Astrocyte of the hippocampus (primary cell): ENCODE measurements around the gene FAM3D.
"Not testable (repeated sequence)": the region's sequence is repeated elsewhere in the genome, so short reads cannot be mapped to it uniquely, and the experiment has no call there.

Experiments used
- DNase-seq: peaks from one replicate; pipeline ENCODE4 v3.0.0; 2011; ENCODE audit warnings: low read depth, low spot score

Gene FAM3D, protein sequence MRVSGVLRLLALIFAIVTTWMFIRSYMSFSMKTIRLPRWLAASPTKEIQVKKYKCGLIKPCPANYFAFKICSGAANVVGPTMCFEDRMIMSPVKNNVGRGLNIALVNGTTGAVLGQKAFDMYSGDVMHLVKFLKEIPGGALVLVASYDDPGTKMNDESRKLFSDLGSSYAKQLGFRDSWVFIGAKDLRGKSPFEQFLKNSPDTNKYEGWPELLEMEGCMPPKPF

DNA sequence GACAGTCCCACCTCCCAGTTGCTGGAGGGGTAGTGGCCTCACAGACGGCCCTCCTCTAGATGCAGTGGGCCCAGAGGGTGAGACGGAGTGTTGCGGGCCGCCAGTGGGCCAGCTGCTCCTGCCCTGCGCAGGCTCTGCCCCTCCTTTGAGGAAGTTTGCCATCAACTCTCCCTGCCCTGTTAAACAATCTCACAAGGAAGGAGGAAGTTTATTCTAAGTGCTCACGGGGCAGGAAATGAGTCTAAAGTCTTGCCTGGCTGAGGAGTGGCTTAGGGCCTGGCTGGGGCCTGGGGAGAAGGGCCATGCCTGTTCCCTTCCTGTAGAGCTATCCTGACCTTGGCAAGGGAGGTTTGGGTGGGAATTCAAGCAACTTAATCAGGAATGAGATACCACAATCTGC, at the start of gene FAM3D:
Gene FAM3D (minus strand): TSS at position 92 of the 400 bp plus-strand sequence. CDS start 11,211 bp downstream, outside the sequence.
- no peak for DNase-seq

DNA sequence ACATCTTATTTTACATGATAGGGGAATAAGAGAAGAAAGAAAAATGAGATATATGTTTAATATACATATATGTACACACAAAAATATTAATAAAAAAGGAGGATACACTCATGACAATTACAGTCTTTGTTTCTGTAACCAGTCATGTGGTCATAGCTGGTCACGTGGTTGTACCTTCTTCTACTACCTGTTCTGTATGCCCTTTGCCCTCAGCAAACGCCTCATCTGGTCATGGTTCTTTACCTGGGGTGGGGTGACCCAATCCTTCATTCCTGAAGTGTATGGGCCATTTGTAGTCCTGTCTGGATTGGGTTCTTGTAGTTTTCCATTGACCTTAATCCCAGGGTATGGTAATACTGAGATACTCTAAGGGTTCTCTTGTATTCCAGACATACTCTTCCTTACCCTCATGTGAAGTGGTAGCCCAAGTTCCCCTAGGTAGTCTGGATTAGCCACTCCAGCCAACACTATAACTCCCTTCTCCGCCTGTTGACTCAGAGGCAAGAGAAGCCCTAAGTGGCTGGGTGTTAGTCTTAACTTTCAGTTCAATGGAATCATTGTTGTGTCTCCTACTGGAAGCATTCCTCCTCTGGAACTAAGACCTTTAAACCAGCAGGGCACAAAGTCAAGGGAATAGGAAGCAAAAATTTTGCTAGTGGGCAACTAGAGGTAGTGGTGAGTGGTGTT, 47.3 kb upstream of the FAM3D start:
- DNase-seq = no peak

DNA sequence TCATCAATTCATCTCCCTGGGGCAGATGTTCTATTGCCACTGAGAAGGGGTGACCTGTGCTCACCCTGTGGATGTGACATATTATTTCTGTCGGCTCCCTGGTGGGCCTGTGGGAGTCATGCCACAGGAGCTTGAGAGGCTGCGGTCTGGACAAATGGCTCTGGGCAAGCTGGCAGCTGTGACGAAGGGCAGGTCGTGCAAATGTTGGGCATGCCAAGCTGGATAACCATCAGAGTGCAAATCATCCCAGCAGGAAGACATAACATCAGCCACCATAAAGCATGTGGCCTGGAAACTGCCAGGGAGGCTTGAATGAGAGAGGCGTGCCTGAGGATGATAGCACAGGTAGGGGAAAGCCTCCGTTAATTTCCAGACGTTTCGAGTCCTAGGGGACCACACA, 45.3 kb upstream of the FAM3D start:
- DNase-seq = no peak

DNA sequence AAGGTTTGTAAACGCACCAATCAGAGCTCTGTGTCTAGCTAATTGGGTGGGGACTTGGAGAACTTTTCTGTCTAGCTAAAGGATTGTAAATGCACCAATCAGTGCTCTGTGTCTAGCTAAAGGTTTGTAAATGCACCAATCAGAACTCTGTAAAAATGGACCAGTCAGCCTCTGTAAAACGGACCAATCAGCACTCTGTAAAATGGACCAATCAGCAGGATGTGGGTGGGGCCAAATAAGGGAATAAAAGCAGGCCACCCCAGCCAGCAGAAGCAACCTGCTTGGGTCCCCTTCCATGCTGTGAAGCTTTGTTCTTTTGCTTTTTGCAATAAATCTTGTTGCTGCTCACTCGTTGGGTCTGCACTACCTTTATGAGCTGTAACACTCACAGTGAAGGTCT, 42.4 kb upstream of the FAM3D start:
- not testable (repeated sequence) for DNase-seq

DNA sequence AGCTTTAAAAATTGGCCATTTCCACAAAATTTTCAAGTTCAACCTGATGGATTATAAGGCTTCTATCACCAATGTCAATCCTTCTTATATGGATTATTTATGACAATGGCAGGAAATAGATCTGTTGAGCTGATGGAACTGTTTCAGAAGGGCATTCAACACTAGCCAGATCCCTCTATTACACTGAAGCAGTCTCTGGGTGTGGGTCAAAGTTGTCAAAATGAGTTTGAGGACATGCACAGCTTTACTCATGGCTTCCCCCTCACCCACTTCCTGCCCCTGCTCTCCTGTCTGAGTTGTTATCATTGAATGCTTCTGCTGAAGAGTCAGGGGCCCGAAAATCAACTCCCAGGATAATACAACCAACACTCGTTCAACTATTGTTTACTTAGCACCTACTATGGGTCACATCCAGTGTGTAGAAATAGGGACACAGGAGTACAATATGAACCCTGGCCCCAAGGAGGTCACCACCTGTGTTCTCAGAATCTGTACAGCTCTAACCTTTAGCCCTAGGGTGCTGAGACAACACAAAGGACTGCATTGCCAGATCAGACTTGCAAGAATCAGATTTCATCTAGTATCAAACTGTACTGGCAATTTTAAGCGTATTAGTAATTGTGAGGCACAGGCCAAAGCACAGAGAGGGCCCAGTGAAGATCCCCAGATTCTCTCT, 41.7 kb upstream of the FAM3D start:
- DNase-seq = no peak

DNA sequence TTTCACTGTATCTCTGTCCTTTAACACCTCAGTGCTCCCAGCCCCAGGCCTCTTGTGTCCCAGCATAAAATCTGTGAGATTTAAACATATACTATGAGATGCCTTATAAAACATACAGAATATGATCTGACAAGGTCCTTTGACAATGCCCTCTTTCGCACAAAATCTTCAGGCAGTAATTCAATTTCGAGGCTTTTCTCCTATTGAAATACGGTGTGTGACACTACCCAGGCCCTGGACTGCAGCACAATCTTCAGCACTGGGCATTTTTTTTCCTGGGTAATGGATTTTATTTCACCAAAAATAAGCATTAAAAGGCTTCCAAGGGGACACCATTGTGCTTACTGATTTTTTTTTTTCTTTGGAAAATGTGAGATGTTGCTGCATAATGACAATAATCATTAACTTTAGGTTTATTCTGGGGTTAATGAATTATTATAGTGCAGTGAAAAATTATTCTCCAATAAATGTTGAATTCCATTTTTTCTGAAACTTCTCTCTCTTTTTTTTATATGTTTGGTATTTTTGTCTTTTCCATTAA, 40.9 kb upstream of the FAM3D start:
- no peak for DNase-seq

DNA sequence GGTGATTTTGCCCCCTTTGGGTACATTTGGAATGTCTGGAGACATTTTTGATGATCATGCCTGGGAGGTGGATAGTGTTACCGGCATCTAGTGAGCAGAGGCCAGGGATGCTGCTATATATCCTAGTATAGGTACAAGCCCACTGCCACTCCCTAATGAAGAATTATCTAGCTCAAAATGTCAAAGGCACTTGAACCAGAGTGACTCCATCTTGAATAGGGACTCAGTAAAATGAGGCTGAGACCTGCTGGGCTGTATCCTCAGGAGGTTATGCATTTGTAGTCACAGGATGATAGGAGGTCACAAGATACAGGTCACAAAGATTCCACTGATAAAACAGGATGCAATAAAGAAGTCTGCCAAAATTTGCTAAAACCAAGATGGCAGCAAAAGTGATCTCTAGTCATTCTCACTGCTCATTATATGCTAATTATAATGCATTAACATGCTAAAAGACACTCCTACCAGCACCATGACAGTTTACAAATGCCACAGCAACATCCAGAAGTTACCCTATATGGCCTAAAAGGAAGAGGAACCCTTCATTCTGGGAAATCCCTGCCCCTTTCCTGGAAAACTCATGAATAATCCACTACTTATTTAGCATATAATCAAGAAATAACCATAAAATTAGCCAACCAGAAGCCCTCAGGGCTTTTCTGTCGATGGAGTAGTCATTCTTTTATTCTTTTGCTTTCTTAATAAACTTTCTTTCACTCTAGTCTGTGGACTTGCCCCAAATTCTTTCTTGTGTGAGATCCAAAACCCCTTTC, 40.0 kb upstream of the FAM3D start:
- DNase-seq = no peak

DNA sequence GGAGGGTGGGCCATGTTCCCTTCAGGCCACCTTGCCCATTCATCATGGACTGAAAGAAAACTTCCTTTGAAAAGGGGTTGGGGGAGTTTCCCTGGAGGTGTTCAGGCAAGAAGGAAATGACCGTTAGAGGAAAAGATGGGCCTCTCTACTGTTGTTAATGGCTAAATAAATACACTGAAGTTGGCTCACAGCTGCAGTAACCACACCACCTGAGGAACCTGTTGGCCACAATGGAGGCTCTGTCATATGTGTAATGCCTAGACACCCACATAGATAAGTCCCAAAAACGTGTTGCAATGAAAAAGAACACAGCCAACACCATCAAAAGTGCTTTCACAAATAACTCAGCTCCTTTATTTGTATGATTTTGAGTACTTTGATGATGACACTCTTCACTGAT, 38.2 kb upstream of the FAM3D start:
- DNase-seq = no peak

DNA sequence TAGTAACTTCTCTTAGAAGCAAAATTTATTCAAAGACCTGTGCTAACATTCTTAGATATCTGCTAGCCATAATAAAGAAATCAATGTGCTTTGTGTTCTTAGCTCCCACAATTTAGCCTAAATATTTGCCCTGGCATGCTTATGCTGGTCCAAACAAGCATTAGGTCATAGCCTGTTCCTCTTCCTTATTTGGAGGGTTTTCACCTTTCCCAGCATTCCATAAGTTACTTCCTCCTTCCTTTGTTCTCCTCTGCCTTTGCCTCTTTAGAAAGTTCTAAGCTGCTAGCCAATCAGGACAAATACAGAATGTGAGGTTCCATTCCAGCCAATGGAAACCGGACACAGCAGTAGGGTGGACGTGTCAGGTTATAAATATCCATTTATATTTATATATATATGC, 37.7 kb upstream of the FAM3D start:
- DNase-seq = not testable (repeated sequence)

DNA sequence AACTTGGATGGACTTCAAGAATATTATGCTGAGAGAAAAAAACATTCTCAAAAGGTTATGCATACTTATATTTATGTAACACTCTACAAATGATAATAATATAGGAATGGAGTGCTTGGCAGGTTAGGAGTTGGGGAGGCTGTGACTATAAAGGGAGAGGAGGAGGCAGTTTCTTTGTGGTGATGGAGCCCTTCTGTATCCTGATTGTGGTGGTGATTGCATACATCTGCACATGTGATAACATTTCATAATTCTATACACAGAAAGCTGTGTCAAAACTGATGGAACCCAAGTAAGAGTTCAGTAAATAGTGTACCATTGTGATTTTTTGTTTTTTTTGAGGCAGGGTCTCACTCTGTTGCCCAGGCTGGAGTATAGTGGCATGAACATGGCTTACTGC, 31.7 kb upstream of the FAM3D start:
- no peak for DNase-seq

DNA sequence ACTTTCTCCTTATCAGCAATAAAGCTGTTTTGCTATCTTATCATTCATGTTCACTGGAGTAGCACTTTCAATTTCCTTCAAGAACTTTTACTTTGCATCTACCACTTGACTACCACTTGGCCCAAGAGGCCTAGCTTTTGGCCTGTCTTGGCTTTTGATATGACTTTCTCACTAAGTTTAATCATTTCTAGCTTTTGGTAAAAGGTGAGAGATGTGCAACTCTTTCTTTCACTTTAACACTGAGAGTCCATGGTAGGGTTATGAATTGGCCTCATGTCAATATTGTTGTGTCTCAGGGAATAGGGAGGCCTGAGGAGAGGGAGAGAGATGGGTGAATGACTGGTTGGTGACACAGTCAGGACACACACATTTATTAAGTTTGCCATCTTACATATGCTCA, 31.0 kb upstream of the FAM3D start:
- DNase-seq = no peak

DNA sequence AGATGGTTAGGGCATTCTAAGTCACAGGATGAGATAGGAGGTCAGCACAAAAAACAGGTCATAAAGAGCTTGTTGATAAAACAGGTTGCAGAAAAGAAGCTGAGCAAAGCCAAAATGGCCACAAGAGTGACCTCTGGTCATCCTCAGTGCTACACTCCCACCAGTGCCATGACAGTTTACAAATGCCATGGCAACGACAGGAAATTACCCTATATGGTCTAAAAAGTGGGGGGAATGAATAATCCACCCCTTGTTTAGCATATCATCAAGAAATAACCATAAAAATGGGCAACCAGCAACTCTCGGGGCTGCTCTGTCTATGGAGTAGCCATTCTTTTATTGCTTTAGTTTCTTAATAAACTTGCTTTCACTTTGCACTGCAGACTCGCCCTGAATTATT, 30.2 kb upstream of the FAM3D start:
- DNase-seq = not testable (repeated sequence)

DNA sequence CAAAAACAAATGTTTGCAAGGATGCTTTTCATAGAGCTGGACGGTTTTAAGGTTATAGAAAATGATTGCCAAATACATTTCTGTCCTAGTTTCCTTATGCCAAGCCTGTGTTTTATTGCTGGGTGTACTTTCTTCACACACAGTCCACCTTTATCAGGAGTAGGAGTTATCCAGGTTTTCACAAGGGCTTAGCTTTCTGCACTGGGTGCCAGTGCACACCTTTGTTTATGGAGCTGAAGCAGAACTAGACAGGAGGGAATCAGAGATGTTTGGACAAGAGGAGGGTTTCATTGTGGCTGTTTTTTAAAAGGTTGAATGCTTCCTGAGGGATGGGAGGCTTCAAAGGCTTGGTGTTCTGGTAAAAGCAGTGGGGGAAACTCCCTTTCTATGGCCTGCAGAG, 29.5 kb upstream of the FAM3D start:
- no peak for DNase-seq

DNA sequence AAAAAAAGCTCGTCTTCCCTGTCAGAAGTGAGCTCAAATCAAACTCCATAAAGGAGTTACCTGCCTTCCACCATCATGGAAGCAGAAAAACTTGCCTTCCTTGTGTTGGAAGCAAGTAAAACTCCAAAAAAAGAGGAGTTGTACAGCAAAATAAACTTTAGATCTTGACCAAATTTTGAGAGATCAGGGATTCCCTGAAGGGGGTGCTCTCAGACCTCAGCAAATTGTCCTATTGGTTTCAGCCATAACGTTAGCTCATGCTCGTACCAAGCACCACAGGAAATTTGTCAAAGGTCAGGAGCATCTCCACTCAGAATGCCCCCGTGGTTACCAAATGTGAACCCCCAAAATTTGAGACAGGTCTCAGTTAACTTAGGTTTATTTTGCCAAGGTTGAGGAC, 28.7 kb upstream of the FAM3D start:
- not testable (repeated sequence) for DNase-seq

DNA sequence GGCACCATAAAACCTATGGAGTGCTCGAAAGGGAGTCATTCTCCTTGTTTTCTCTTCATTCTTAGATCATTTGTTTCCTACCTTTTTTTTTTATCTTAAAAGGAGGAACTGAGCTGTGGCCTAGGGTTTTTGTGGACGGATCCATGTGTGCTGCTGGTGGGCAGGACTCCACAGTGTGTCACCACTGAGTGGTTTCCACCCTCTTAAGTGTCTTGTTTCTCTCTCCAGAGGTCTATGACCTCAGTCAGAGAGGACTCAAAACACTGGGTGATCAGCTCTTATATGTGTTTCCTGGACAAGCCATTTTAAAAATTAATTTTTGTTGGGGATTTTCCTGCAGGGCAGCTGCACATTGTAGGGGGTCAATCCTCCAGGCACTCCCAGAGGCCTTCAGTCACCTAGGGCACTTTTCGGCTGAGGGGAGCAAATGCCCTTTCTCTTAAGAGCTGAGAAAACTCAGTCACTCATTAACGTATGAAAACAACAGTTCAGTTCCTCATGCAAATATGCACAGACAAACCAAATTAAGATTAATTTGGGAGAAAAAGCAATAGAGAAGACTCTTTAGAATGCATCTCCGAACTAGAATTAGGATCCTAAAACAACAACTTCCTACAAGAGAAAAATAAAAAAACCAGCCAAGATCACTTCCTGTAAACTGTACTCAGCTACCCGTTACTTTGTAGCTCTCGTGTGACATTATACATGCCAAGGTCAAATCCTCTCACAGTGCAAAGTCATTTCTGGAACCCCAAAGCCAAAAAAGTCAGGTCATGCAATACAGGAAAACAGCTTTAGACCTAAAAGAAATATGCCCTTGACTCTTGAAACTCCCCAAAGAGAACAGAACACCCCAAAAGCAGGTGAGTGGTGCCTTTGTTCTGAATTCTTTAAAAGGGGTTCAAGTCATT, 27.6 kb upstream of the FAM3D start:
- DNase-seq = no peak

DNA sequence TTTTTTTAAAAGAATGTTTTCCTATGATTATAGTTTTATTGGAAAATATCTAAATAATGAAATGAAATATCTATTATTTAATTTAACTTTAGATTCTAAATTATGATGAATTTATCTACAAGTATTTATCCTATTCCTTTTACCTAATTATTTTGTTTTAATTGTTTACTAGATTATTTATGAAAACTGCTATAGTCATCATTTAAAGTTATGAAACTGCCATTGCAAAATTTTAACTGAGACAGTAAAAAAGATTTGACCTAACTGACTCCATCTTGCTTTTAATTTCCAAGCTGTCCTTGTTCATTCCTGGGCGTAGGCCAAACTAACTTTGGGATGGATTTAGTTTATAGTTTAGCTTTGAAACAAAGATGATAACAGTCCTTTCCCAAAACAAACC, 25.9 kb upstream of the FAM3D start:
- no peak for DNase-seq

DNA sequence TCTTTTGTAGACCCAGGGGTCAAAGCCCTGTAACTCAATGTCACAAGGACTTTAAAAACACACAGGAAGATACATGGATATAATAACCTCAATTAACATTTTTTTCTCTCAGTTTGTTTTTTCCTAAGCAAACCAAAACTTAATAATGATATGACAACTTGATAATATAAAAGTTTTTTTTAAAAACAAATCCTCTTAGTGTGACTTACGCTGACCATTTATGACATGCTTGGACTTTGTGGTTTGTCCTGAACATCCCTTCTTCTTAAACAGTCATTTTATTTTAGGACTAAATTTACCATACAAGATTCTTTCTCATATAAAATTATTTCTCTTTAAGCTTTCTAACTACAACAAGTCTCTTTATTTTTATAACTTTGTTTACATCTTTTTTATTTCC, 25.4 kb upstream of the FAM3D start:
- peak; percentile 17 for DNase-seq

DNA sequence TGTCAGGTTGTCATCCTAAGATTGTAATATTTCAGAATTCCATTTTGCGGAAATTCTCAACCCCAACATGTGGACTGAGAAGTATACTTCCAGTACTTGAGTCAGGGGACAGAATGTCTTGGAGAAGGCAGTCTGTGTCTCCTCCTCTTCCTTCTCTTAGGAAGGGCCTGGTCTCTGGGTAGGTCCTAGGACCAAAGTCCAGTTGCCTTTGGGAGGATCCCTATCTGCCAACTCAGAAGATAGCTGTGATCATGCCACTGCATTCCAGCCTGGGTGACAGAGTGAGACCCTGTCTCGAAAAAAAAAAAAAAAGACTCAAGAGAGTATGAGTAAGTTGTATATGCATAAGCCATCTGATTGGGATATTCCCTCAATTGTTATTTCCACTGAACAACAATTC, 23.9 kb upstream of the FAM3D start:
- DNase-seq = no peak

DNA sequence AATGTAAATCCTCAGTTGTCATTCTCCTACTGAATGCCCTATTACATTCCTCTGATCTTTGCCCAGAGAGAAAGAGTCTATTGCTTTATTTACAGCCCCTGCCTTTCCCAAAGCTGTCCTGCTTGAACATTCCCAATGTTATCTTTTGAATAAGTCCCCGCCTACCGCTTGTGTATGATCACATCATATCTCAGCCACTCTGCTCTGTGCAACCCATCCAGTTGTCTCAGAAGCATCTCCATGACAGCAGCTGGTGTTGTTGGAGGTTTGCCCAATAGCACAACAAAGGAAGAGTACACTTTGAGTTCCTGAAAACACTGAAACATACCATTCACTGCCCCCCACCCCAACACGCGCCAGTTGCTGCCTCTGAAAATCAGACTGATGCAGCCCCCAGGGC, 22.0 kb upstream of the FAM3D start:
- no peak for DNase-seq

DNA sequence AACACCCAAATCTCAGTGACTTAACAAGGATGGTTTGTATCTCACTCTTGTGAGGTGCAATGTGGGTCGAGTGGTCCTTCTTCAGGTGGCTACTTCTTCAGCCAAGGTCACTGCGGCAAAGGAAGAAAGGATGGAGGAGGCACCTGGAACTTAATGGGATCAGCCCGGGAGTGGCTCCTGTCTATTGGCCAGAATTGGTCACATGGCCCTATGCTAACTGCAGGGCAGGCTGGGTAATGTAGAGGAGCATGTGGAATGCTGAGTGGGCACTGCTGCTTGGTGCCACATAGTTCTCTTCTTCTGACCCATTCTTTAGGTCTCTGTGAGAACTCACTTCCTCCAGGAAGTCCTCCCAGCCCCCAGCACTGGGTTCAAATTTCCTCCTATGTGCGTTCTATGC, 20.3 kb upstream of the FAM3D start:
- no peak for DNase-seq

DNA sequence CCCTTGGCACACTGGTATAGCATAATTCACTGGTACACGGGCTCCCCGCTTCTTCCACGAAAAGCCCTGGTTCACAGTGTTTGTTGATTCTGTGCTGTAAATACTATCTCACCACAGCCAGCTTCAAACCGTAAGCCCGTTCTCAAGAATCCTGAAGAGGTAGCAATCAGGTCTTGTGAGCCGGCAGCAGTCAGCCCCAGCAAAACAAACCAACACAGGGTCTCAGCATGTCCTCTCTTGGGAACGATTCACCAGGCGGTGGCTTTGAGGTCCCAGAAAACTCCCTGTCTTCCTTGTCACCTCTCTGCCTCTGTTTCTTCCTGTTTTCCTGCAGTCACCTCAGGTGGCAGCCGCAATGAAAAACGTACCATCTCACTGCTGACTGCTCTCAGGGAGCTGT, 19.1 kb upstream of the FAM3D start:
- DNase-seq = no peak
